Amniotic epithelial cell (primary cell): ENCODE data around the gene PNO1.
"Not testable (repeated sequence)": the region's sequence is repeated elsewhere in the genome, so short reads cannot be mapped to it uniquely, and the experiment has no call there.

ENCODE experiments used
- DNase-seq: peaks from one replicate; pipeline ENCODE4 v3.0.0-alpha.2; 2010; ENCODE audit warnings: low read depth

PNO1 gene

DNA sequence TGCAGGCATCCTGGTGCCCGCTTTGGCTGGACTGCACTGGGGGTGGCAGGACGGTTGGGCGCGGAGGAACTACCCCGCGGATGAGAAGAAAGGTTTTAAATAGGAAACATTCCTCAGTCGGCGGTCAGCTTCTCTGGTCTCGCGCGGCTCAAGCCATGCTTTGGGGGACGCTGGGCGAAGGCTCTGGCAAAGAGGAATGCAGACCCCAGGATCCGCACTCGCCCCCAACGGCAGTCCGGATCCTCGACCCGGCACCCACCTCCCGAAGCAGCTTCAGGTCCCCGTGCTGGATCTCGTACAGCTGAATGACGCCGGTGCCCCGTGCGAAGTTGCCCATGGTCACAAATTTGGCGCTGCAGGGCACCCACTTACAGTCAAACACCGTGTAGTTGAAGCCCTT, 686 bp upstream of the PNO1 start:
- DNase-seq, result peak; percentile 11

DNA sequence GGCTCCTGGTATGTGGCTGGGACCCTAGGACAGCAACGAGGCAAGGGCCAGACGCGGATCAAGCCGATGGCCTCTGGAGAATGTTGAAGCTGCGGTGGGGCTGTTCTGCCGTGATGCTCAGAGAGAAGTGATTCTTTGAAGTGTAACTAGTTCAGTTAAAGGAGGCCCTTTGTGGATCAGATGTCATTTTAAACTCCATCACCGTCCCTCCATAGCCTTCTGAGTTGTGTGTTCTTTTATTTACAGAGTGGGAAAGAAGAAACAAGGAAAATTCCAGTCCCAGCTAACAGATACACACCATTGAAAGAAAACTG, 403 bp downstream of the PNO1 start:
- DNase-seq, result no peak

DNA sequence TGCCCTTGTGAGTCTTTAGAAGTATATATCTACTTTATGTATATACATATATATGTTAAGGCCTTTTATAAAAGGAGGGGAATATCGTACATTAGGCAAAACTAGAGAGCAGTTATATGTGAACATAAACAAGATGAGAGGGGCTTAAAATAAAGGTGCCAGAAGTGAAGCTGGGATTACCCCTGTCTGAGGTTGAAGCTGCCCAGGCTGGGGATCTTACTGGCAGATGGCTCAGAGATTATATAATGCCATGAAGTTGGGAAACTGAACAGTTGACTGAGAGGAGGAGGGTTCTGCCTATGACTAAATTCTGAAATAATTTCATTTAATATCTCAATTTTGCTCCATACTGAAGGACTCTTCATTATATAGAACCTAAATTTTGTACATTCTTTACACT, 6.0 kb downstream of the PNO1 start:
- no peak for DNase-seq

DNA sequence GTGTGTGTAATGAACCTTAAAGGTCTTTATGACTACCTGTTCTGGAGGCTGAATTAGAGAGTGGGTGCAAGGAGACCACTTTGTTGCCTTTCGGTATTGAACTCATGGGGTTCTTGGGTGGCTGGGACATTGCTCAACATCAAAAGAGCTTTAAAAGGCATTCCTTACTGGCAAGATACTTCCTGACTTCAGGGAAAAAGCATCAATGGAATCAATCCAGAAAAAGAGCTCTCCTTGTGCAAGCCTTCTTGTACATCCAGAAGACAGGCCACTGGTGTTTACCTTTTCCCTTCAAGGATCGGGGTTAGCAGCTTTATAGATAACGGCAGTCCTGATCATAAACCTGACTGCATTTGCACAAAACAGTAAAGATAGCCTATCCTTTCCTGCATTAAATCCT, 9.5 kb downstream of the PNO1 start:
- DNase-seq, result peak; percentile 74

DNA sequence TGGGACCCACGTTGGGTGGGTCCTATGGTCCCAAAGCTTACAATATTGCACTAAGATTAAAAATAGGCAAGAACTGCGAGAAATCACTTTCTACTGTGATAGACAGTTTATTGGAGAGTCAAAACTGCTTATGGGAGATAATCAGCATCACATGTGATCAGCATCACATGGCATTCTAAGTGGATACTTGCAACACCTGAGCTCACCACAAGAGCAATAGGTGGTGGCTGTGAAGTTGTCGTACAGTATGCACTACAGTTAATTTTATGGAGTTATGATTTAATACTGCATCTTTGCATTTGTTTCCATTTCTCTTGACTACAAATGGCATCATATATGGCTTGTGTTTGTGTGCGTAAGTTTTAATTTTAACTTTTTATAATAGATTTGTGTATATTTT, 11.6 kb downstream of the PNO1 start:
- no peak for DNase-seq

DNA sequence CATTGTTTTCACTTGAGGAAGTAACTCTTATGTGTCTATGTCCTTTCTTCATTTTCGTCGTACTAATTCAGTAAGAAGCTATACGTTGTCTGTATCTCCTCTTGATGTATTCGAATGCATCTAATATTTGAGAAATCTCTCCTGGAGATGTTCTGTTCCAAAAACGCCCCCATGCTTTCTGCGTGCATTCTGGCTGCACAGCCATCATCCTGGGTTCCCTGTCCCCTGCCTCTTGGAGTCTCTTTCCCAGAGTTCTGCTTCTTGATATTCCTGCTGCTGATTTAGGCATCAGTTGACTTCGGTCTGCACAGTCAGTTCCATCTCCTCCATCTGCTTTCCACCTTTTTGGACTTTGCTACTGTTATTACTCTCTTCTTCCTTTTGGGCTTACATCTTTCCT, 13.5 kb downstream of the PNO1 start:
- DNase-seq, result no peak

DNA sequence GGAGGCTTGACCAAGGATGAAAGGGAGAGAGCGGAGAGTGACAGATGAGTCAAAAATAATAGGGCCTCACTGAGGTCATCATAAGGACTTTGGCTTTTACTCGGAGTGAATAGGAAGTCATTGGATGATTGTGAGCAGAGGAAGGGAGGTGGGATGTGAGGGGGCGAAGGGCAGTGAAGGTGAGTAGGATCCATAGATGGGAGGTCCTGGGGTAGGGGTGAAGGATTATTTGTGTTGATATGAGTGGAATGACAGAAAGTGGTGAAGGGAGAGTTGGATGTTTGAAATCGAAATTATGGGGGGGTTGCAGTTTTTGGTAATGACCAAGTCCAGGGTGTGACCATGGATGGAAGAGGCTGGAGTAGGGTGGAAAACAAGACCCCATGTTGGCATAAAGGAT, 14.0 kb downstream of the PNO1 start:
- no peak for DNase-seq

DNA sequence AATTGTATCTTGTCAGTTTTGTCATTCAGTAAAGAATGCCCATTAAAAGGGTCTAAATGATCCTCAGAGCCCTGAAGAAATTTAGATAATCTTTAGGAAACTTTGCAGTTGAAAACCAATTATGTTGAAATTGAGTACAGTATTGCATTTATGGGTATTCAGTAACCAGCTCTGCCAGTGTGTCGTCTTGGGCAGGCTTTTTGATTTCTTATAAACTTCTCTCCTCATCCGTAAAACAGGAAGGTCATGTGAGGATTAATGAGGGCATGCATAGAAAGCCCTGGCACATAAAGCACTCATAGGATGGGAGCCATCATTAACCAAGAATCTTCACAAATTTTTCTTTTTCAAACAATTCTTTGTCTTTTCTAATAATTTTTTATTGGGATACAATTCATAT, 14.8 kb downstream of the PNO1 start:
- DNase-seq, result no peak

DNA sequence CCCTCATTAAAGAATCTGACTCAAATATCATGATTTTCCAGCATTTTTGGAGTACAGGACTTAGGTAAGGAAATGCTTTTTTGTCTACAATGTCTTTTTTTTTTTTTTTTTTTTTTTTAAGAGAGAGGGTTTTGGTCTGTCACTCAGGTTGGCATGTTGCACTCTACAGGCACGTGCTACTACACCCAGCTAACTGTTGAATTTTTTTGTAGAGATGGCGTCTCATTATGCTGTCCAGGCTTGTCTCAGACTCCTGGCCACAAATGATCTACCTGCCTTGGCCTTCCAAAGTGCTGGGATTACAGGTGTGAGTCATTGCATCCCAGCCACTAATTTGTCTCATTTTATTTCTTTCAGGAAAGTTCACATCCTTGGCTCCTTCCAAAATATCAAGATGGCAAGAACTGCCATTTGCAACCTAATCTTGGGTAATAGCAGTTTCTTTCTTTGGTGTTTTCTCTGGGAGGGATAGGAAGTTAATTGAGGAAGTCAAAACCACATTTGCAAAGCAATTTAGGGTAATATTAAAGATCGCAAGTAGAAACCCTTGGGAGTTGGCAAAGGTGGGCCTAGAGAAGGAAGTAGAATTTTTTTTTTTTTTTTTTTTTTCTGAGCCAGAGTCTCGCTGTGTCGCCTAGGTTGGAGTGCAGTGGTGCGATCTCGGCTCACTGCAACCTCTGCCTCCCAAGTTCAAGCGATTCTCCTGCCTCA, 15.5 kb downstream of the PNO1 start:
- no peak for DNase-seq

DNA sequence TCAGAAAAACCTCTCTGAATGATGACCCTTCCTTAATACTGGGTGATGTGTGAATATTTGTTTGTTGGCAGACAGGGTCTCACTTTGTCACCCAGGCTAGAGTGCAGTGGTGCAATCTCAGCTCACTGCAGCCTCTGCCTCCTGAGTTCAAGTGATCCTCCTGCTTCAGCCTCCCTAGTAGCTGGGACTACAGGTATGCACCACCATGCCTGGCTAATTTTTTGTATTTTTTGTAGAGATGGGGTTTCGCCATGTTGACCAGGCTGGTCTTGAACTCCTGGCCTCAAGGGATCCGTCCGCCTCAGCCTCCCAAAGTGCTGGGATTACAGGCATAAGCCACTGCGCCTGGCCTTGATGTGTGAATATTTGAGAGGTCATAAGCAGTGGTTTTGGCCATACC, 17.5 kb downstream of the PNO1 start:
- DNase-seq, result not testable (repeated sequence)

DNA sequence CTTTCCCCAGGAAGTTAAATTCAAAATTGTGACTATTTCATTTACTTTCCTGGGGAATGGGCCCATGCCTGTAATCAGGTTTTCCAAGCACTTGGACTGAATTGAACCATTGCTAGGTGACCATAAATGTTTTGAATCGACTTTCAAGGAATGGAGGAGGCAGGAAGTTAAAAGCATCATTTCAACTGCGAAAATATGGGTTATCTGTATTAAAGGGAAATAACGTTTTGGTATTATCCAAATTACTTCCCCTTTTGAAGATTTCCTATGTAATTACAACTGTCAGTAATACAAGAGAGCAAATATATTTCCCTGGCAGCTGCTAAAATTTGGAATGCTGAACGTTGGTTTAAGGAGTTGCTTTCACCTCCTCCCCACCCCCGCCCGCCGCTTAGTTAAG, 19.0 kb downstream of the PNO1 start:
- no peak for DNase-seq

DNA sequence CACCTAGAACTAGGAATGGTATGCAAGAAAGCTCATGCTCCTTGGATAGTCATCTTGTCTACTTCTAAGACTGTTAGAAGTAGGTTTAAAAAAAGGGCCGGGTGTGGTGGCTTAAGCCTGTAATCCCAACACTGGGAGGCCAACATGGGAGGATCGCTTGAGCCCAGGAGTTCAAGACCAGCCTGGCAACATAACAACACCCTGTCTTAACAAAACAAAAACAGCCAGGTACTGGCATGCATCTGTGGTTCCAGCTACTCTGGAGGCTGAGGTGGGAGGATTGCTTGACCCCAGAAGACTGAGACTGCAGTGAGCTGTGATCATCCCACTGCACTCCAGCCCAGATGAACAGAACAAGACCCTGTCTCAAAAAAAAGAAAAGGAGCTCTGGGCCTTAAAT, 19.9 kb downstream of the PNO1 start:
- no peak for DNase-seq

DNA sequence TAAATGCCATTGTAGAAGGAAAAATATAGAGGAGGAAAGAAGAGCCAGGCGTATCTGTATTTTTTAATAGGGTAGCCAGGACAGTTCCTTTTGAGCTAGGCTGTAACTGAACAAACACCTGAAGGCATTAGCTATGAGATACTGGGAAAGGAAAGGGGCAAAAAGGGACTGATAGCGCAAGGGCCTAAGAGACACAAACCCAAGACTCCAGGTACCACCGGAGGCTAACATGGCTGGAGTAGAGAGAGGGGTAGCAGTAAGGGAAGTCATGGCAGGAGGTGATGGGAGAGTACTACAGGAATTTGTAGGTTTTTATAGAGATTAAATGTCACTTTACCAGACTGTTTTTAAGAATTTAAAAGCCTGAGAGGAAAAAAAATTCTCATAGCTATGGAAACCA, 20.7 kb downstream of the PNO1 start:
- no peak for DNase-seq

DNA sequence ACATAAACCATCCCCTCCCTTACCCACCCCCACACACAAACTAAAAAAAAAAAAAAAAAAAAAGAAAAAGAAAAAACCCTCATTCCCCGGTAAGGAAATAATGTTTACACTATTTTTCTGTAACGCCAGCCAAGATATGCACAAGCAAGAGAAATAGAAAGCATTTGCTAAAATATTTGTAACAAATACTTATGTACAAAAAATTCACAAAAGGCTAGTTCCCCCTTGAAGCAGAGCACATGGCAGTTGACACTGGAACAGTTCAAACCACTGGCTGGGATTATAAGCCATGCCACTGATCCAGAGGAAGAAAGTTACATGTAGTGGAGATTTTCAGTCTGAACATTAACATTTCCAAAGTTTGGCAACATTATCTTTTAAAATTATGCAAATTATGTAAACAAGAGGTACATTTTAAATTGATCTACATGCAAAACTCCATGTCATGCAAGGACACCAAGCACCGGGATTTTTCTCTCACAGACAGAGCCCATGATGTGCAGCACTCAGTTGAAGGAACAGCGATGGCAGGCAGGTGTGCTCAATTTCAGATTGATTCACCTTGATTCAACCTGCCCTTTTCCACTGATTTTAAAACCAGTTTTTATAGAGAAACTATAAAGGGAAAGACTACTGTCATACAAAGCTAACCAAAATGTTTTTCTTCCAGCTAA, 21.4 kb downstream of the PNO1 start:
- DNase-seq, result no peak

DNA sequence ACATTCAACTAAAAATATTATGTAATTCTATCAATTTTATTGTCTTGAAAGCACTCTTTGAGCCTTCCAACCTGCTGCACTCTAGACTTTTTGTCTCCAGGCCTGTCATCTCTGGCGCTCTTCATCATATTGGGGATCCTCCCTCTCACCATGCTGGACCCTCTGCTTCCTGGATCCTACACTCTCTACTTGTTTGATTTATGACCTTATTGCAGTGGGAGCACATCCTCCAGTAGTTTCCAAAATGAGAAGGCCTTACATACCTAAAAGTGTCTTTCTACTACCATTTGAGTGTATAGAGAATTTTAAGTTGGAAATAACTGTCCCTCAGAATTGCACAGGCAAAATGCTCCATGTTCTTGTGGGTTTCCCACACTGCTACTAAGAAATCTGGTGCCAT, 25.2 kb downstream of the PNO1 start:
- DNase-seq, result no peak

DNA sequence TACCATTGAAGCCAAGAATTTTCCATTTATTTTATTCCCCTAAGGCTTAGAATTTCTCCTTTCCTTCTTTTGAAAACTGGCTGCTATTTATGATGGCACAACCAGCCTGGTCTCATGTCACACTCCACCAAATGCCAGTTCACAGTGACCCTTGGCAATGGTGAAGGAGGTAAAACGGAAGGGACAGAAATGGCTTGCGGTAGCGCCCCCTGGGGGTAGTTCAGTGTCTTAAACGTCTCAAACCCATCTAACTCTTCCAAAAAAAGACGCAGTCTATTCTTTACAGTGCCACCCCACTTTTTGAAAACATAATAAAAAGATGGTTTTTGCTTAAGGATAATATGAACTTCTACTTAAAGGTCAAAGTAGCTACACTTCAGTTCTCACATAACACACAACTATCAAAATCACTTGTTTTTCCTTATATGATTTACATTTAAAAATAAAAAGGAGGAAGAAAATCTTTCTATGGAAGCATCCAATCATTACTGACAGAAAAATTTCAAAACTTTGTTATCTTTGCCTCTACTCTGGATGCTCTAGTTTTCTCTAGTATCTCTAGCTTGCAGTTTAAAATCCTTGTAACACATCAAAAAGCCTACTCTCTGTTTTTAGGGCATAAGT, 28.0 kb downstream of the PNO1 start:
- peak; percentile 37 for DNase-seq

DNA sequence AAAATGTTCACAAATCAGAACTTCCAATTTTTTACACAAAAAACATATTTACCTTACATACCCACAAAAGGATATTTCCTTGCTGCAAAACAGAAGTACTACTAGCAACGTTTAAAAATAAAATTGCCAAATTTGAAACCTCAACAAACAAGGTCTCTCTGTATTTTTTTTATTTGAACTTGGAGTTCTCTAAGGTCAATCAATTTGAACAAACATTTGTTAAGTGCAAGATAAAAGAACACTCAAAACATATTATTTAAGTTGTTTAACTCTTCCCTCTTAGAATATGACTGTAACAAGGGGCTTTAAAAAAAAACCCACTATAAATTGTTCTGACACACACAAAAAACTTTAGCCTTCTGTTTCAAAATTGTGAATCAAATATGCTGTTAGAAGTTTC, 29.6 kb downstream of the PNO1 start:
- no peak for DNase-seq

DNA sequence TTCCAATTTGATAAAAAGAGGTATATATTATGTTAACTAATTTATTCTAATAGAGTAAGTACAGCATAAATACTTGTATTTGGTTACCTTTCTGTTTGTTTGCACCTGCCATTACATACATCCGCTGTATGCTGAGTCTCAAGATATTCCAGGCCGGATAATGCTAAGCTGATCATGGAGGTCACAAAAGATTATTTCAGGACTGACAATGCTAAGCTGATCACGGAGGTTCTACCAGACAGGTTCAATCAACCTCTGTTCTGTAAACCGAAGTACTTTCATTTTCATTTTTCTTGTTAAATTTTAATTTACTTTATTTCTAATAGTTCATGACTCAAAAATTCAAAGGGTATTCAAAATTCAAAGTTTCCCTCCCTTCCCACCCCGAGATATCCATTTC, 31.1 kb downstream of the PNO1 start:
- DNase-seq, result no peak

DNA sequence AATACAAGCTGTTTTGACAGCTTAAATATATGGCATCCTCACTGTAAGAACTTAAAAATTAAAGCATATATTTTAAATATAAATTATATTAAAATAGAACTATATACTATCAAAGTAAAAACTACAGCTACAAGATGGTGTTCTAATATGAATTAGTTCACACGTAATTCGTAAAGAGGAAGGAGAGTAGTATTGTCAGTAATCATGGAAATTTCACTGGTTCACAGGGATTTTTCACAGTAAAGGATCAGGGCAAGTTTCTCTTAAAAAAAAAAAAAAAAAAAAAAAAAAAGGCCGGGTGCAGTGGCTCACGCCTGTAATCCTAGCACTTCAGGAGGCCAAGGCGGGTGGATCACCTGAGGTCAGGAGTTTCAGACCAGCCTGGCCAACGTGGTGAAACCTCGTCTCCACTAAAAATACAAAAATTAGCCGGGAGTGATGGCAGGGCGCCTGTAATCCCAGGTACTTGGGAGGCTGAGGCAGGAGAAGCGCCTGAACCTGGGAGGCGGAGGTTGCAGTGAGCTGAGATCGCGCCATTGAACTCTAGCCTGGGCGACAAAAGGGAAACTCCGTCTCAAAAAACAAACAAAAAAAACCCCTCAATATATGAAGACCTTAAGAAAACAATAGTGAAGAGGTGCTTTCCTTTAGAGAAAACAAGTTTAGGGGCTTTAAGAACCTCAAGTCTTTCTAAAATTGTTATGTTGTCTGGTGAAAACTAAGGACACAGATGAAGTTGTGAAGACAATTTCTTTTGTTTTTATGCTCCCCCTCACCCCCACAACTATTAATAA, 32.5 kb downstream of the PNO1 start:
- DNase-seq, result no peak

DNA sequence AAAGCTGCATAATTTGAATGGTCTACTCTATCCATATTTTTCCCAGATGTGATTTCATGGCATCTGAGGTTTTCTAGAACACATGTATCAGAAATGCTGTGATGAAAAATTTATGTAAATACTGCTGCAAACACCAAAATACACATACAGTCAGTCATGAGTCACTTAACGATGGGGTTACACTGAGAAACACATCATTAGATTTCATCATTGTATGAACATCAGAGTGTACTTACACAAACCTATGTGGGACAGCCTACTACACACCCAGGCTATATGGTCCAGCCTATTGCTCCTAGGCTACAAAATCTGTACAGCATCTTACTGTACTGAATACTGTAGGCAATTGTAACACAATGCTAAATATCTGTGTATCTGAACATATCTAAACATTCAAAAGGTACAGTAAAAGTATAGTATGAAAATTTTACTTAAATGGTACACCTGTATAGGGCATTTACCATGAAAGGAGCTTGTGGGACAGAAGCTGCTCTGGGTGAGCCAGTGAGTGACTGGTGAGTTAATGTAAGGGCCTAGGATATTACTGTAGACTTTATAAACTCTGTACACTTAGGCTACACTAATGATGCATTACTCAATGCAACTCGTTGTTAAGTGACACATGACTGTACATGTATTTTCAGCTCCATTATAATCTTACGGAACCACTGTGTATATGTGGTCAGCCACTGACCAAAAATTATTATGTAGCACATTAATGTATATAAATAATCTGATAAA, 33.5 kb downstream of the PNO1 start:
- DNase-seq, result peak; percentile 88

DNA sequence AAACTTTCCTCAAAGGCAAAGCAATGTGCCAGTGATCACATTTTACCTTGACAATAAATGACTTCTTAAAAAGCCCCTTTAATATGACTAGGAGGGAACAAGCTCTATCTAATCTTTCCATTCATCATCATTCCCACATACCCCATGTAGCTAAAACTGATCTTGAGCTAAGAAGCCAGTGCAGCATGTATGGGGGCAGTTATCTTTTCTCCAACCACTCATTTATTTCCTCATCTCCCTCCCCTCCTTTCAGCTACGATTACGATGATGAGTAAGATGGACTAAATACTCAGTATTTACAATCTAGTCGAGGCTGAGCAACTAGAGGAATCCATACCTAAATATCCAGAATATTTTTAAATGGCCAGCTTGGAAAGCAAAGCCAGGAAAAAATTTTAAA, 35.5 kb downstream of the PNO1 start:
- DNase-seq, result peak; percentile 75

DNA sequence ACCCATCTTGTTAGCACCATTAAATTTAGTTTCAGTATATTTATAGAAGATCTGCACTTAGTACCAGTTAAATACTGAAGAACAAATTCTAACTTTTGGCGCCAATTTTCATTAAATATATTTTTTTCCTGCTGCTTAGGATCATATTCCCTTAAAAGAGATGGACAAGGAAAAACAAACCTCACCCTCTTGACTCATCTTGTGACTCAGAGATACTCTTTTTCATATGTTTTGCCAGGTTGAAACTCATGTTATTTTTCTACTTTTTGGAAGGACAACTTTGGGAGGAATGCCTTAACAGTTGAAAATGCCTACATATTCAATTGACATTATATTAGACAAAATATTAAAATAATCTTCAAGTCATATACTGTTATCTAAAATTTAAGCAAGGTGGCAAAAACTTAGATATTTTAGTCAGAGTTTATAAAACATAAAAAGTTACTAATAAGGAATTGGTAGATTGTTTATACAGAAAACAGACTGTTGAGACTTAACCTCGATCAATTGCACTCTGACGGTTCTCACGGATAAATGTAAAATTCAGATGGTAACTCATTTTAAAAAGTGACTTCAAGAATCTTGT, 36.2 kb downstream of the PNO1 start:
- DNase-seq, result peak; percentile 46
